PFSK-1 (cell line): Measurements from ENCODE around the gene KIAA1328.

ENCODE experiments used
- POLR2AphosphoS5 ChIP-seq: IDR thresholded peaks from 2 replicates; pipeline ENCODE4 v1.6.1; 2012; ENCODE audit warnings: low read depth, mild to moderate bottlenecking, control low read depth, low read length, moderate library complexity
- REST ChIP-seq, 2 experiments: IDR thresholded peaks; 2 replicates each; pipeline versions ENCODE4 v1.6.1 to v1.8.0; 2011 to 2012; ENCODE audit warnings: low read depth in 2 of 2, low read length in 2 of 2, control low read depth in 1 of 2, inconsistent platforms in 1 of 2, mild to moderate bottlenecking in 1 of 2, moderate library complexity in 1 of 2; ENCODE audit not compliant: insufficient read depth in 1 of 2
- TAF1 ChIP-seq: IDR thresholded peaks from 2 replicates; pipeline ENCODE4 v1.6.1; 2012; ENCODE audit warnings: low read length, control low read depth, borderline replicate concordance; ENCODE audit not compliant: insufficient read depth

GRCh38 chr18:36848609-36849008 lies 19.7 kb downstream of the KIAA1328 start:
- TF ChIP-seq REST (IDR thresholded peaks at IDR 0.05; ENCODE audit: insufficient read depth in 1 of 2, low read depth in 2 of 2, low read length in 2 of 2) (no peak), POLR2AphosphoS5 (no peak), TAF1 (no peak)
